Measurements from ENCODE around the gene SGMS1.
A peak's percentile ranks its signal among the peaks of the same experiment; 100 is the strongest.

Gene SGMS1

GRCh38 chr10:50299948-50300669 is 323.6 kb downstream of the SGMS1 start:
- no peak for TF ChIP-seq CTCF (IDR thresholded peaks at IDR 0.05; ENCODE audit: extremely low read depth, insufficient read depth, missing control alignments)
- in situ Hi-C loops (cut with MboI; ENCODE audit: low pct_unique_long_range_greater_than_20kb, low sequenced_read_pairs, unreplicated experiment): no loop called here
- DNase-seq (ENCODE audit: low spot score): no peak

- in situ Hi-C loops (cut with MboI; ENCODE audit: low pct_unique_long_range_greater_than_20kb, low sequenced_read_pairs, unreplicated experiment): no loop called here
- no peak for DNase-seq (ENCODE audit: low spot score)
- TF ChIP-seq CTCF (IDR thresholded peaks at IDR 0.05; ENCODE audit: extremely low read depth, insufficient read depth, missing control alignments): no peak
These were observed 328.4 kb downstream of the SGMS1 start for GRCh38 chr10:50295367-50295766.

- no peak for DNase-seq (ENCODE audit: low spot score)
- no peak for TF ChIP-seq CTCF (IDR thresholded peaks at IDR 0.05; ENCODE audit: extremely low read depth, insufficient read depth, missing control alignments)
- in situ Hi-C loops (cut with MboI; ENCODE audit: low pct_unique_long_range_greater_than_20kb, low sequenced_read_pairs, unreplicated experiment): no loop called here
These were observed 329.2 kb downstream of the SGMS1 start for GRCh38 chr10:50294582-50294981.

- no peak for TF ChIP-seq CTCF (IDR thresholded peaks at IDR 0.05; ENCODE audit: extremely low read depth, insufficient read depth, missing control alignments)
- DNase-seq (ENCODE audit: low spot score): no peak
- in situ Hi-C loops (cut with MboI; ENCODE audit: low pct_unique_long_range_greater_than_20kb, low sequenced_read_pairs, unreplicated experiment): no loop called here
These were observed 330.0 kb downstream of the SGMS1 start for GRCh38 chr10:50293513-50294313.

- in situ Hi-C loops (cut with MboI; ENCODE audit: low pct_unique_long_range_greater_than_20kb, low sequenced_read_pairs, unreplicated experiment): no loop called here
- TF ChIP-seq CTCF (IDR thresholded peaks at IDR 0.05; ENCODE audit: extremely low read depth, insufficient read depth, missing control alignments): peak; percentile 42
- peak; percentile 12 for DNase-seq (ENCODE audit: low spot score)
These were observed 332.4 kb downstream of the SGMS1 start for GRCh38 chr10:50291261-50291850.

- in situ Hi-C loops (cut with MboI; ENCODE audit: low pct_unique_long_range_greater_than_20kb, low sequenced_read_pairs, unreplicated experiment): no loop called here
- DNase-seq (ENCODE audit: low spot score): no peak
- TF ChIP-seq CTCF (IDR thresholded peaks at IDR 0.05; ENCODE audit: extremely low read depth, insufficient read depth, missing control alignments): no peak
These were observed 334.6 kb downstream of the SGMS1 start for GRCh38 chr10:50289196-50289595.

Data from GM13977 (cell line).